Measurements from ENCODE around the gene KRT26.

Gene KRT26

GRCh38 chr17:40724656-40725055 lies 47.3 kb downstream of the KRT26 start:
- no peak for DNase-seq

DNA sequence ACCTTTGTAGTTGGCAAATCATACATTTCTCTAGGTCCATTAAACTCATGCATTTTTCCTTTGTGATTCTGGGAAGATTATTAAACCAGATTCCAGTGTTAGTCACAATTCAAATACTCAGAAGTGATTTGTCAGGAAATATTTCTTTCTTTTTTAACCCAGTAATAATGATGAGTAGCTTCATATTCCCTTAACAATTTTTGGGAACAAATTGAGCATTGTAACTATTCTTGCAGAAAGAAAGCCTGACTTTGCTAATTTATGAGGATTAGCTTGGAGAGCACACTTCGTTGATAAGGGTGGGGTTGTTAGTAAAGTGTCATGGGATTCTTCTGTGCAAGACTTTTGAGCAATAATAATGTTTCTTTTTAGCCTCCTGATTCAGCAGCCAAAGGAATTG lies 49.8 kb downstream of the KRT26 start:
- no peak for DNase-seq

DNA sequence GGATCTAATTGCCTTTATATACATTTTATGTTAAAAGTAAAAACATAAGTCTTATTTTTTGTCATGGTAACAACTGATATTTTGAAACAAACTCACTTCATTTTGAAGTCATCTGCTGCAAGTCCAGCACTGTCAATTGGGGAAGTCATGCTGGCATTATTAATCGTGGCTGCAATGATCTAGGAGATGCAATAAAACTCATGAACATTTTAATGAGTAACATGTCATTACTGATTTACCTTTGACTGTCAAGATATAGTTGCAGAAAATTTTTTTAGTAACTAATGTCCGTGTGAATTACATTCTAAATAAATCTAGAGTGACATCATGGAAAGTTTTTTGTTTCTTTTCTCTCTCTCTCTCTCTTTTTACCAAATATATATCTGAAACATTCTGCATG lies 51.1 kb downstream of the KRT26 start:
- no peak for DNase-seq

GRCh38 chr17:40718930-40719329 lies 53.1 kb downstream of the KRT26 start:
- no peak for DNase-seq

DNA sequence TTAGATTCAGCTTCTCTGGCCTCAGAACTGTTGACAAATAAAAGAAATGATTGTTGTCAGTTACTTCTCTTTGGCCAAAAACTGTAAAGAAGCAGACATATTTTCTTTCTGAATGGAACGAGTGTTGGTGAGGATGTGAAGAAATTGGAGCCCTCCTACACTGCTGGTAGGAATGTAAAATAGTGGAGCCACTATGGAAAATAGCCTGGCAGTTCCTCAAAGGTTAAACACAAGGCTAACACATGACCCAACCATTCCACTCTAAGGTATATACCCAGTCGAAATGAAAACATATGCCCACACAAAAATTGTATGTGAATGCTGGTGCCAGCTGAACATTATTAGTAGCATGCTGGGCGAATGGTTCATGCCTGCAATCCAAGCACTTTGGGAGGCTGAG lies 54.2 kb downstream of the KRT26 start:
- no peak for DNase-seq
